IMR-90 (cell line): ENCODE data around the gene HEYL. TPM values are rescaled to one million over a fixed set of nuclear protein-coding genes. Genes with fewer than 3 reads are reported as not detected.

Experiments
- ATAC-seq: fragments of 200-7000 bp; cut with Tn5 transposase; 2 replicates; pipeline ENCODE4 v1.9.1; 2020; ENCODE audit warnings: low read depth, mild to moderate bottlenecking, moderate library complexity
- BruUV-seq: library from RNA; stranded (reverse); fragments of 400-500 nt; replicated peaks from 2 replicates; lab custom pipeline; 2021; lab: Mats Ljungman, UMichigan
- CTCF ChIA-PET: fragments of 300-600 bp; formaldehyde crosslinking; extraction: SDS; loops from one replicate; lab custom pipeline; 2021; ENCODE audit warnings: antibody characterized with exemption; lab: Yijun Ruan, JAX
- POLR2A ChIA-PET: fragments of 300-600 bp; sonication (Branson Sonifier 250); formaldehyde crosslinking; loops from one replicate; lab custom pipeline; 2022; ENCODE audit warnings: antibody characterized with exemption; ENCODE audit not compliant: unreplicated experiment; lab: Charles Lee
- DNase-seq: peaks from one replicate; pipeline ENCODE4 v3.0.0; 2013
- H2AFZ ChIP-seq: replicated peaks from 2 replicates; pipeline ENCODE3; 2013; ENCODE audit warnings: low read length, mild to moderate bottlenecking; ENCODE audit not compliant: poor library complexity
- H2AK5ac ChIP-seq: 2 replicates; pipeline ENCODE4 v1.6.1; 2013; ENCODE audit warnings: low read depth, low read length, inconsistent platforms
- H2AK9ac ChIP-seq: replicated peaks from 2 replicates; pipeline ENCODE3; 2013; ENCODE audit warnings: mild to moderate bottlenecking, low read depth, low read length, moderate library complexity; ENCODE audit not compliant: poor library complexity
- H2BK120ac ChIP-seq: 2 replicates; pipeline ENCODE4 v1.6.1; 2013; ENCODE audit warnings: low read depth, low read length, inconsistent platforms
- H2BK15ac ChIP-seq: 3 replicates; pipeline ENCODE4 v1.6.1; 2013; ENCODE audit warnings: low read depth, low read length, inconsistent platforms
- H2BK20ac ChIP-seq: 2 replicates; pipeline ENCODE4 v1.6.1; 2013; ENCODE audit warnings: low read depth, mild to moderate bottlenecking, inconsistent platforms, low read length, moderate library complexity
- H2BK5ac ChIP-seq: 2 replicates; pipeline ENCODE4 v1.6.1; 2013; ENCODE audit warnings: mild to moderate bottlenecking, low read depth, low read length, inconsistent platforms; ENCODE audit not compliant: poor library complexity, severe bottlenecking
- H3K14ac ChIP-seq: replicated peaks from 2 replicates; pipeline ENCODE4 v1.6.1; 2013; ENCODE audit warnings: low read depth, low read length, inconsistent platforms
- H3K18ac ChIP-seq: 2 replicates; pipeline ENCODE4 v1.6.1; 2013; ENCODE audit warnings: low read depth, low read length, control low read depth
- H3K23ac ChIP-seq: 2 replicates; pipeline ENCODE4 v1.6.1; 2013; ENCODE audit warnings: low read depth, low read length, inconsistent platforms
- H3K27ac ChIP-seq: 2 replicates; pipeline ENCODE4 v1.5.1; 2013; ENCODE audit warnings: mild to moderate bottlenecking, control low read depth, low read length; ENCODE audit not compliant: insufficient read depth
- H3K27me3 ChIP-seq: 2 replicates; pipeline ENCODE4 v1.6.1; 2013; ENCODE audit warnings: low read length; ENCODE audit not compliant: control insufficient read depth, insufficient read depth
- H3K36me3 ChIP-seq: 2 replicates; pipeline ENCODE4 v1.6.1; 2013; ENCODE audit warnings: low read length, mixed read lengths; ENCODE audit not compliant: control insufficient read depth, insufficient read depth
- H3K4ac ChIP-seq: 2 replicates; pipeline ENCODE4 v1.6.1; 2013; ENCODE audit warnings: low read depth, low read length, inconsistent platforms
- H3K4me1 ChIP-seq: 2 replicates; pipeline ENCODE4 v1.6.1; 2013; ENCODE audit warnings: low read length, mixed read lengths; ENCODE audit not compliant: control insufficient read depth, insufficient read depth
- H3K4me2 ChIP-seq: 2 replicates; pipeline ENCODE4 v1.6.1; 2013; ENCODE audit warnings: low read depth, mild to moderate bottlenecking, control low read depth, low read length, moderate library complexity
- H3K4me3 ChIP-seq: 2 replicates; pipeline ENCODE4 v1.5.1; 2013; ENCODE audit warnings: low read depth, mild to moderate bottlenecking, control low read depth, low read length, moderate library complexity; ENCODE audit not compliant: insufficient read depth
- H3K56ac ChIP-seq: 2 replicates; pipeline ENCODE4 v1.6.1; 2013; ENCODE audit warnings: low read length, inconsistent platforms; ENCODE audit not compliant: insufficient read depth; ENCODE audit errors: extremely low read depth
- H3K79me1 ChIP-seq, 2 experiments: 2 replicates each; pipeline ENCODE4 v1.6.1; 2013; ENCODE audit warnings: low read length in 2 of 2, inconsistent platforms in 1 of 2, low read depth in 1 of 2
- H3K9ac ChIP-seq: 2 replicates; pipeline ENCODE4 v1.6.1; 2013; ENCODE audit warnings: low read depth, low read length, control low read depth
- H3K9me1 ChIP-seq: 2 replicates; pipeline ENCODE4 v1.6.1; 2013; ENCODE audit warnings: low read length, inconsistent platforms; ENCODE audit not compliant: insufficient read depth
- H3K9me3 ChIP-seq: 2 replicates; pipeline ENCODE4 v1.6.1; 2013; ENCODE audit warnings: low read length; ENCODE audit not compliant: control insufficient read depth, insufficient read depth
- H4K20me1 ChIP-seq: 2 replicates; pipeline ENCODE4 v1.6.1; 2013; ENCODE audit warnings: low read length, inconsistent platforms; ENCODE audit not compliant: insufficient read depth
- H4K5ac ChIP-seq: 2 replicates; pipeline ENCODE4 v1.6.1; 2013; ENCODE audit warnings: mild to moderate bottlenecking, low read depth, low read length, control low read depth
- H4K8ac ChIP-seq, 2 experiments: 2 replicates each; pipeline ENCODE4 v1.6.1; 2013; ENCODE audit warnings: low read depth in 2 of 2, low read length in 2 of 2, control low read depth in 1 of 2, inconsistent platforms in 1 of 2
- H4K91ac ChIP-seq: 2 replicates; pipeline ENCODE4 v1.6.1; 2013; ENCODE audit warnings: low read depth, low read length, inconsistent platforms; ENCODE audit not compliant: insufficient read depth
- BHLHE40 ChIP-seq: fragments of 150-350 bp; IDR thresholded peaks from 2 replicates; pipeline ENCODE4 v1.6.1; 2016; ENCODE audit warnings: mild to moderate bottlenecking, low read depth, low read length
- CEBPB ChIP-seq: IDR thresholded peaks from 2 replicates; pipeline ENCODE4 v1.6.1; 2012; ENCODE audit warnings: low read depth, low read length, improper control_type of control experiment
- CTCF ChIP-seq: conservative IDR thresholded peaks from 2 replicates; pipeline ENCODE4 v1.5.1; 2012; ENCODE audit warnings: mild to moderate bottlenecking, low read depth, low read length, improper control_type of control experiment
- FOS ChIP-seq: fragments of 150-350 bp; IDR thresholded peaks from 2 replicates; pipeline ENCODE4 v1.6.1; 2016; ENCODE audit warnings: low read depth, low read length
- MAFK ChIP-seq: IDR thresholded peaks from 2 replicates; pipeline ENCODE4 v1.6.1; 2012; ENCODE audit warnings: low read depth, low read length, improper control_type of control experiment
- MAZ ChIP-seq: IDR thresholded peaks from 2 replicates; pipeline ENCODE4 v1.6.1; 2012; ENCODE audit warnings: low read depth, mild to moderate bottlenecking, low read length, improper control_type of control experiment, moderate library complexity, borderline replicate concordance
- MXI1 ChIP-seq: IDR thresholded peaks from 2 replicates; pipeline ENCODE4 v1.6.1; 2012; ENCODE audit warnings: low read depth, mild to moderate bottlenecking, low read length, moderate library complexity, borderline replicate concordance
- NFE2L2 ChIP-seq: fragments of 150-350 bp; IDR thresholded peaks from 2 replicates; pipeline ENCODE4 v1.6.1; 2016; ENCODE audit warnings: low read depth, mild to moderate bottlenecking, low read length
- POLR2A ChIP-seq: IDR thresholded peaks from 2 replicates; pipeline ENCODE4 v1.6.1; 2012; ENCODE audit warnings: mild to moderate bottlenecking, low read depth, low read length
- RAD21 ChIP-seq: IDR thresholded peaks from 2 replicates; pipeline ENCODE4 v1.6.1; 2012; ENCODE audit warnings: low read length, improper control_type of control experiment
- RCOR1 ChIP-seq: IDR thresholded peaks from 2 replicates; pipeline ENCODE4 v1.6.1; 2012; ENCODE audit warnings: mild to moderate bottlenecking, low read length, improper control_type of control experiment; ENCODE audit not compliant: insufficient replicate concordance
- RFX5 ChIP-seq: IDR thresholded peaks from 2 replicates; pipeline ENCODE4 v1.8.0; 2012; ENCODE audit warnings: low read depth, mild to moderate bottlenecking, low read length, moderate library complexity
- SMC3 ChIP-seq: fragments of 150-350 bp; IDR thresholded peaks from 2 replicates; pipeline ENCODE4 v1.6.1; 2016; ENCODE audit warnings: low read depth, mild to moderate bottlenecking, antibody characterized with exemption, low read length, moderate library complexity
- USF2 ChIP-seq: fragments of 150-350 bp; IDR thresholded peaks from 2 replicates; pipeline ENCODE4 v1.6.1; 2017; ENCODE audit warnings: mild to moderate bottlenecking, antibody characterized with exemption, low read length, low read depth
- WGBS, 2 experiments: methylation state at CpG; one replicate each; pipeline versions ENCODE4 v1.1.5 to v1.1.7; 2013; ENCODE audit warnings: missing lambda C conversion rate in 2 of 2; ENCODE audit not compliant: insufficient read length in 1 of 2; ENCODE audit errors: extremely low coverage in 2 of 2; 5-methylcytosine and 5-hydroxymethylcytosine counted together
- dilution Hi-C: fragments of 300-500 bp; cut with HindIII; formaldehyde crosslinking; loops from one replicate; pipeline ENCODE4 v1.14.3; 2018; ENCODE audit warnings: low sequenced_read_pairs; ENCODE audit not compliant: unreplicated experiment
- in situ Hi-C: fragments of 300-500 bp; cut with MboI; formaldehyde crosslinking; loops from 3 replicates; pipeline ENCODE4 v1.14.3; 2019; ENCODE audit warnings: low sequenced_read_pairs, inconsistent platforms, mixed read lengths
- intact Hi-C: fragments of 100-400 bp; cut with micrococcal nuclease; formaldehyde crosslinking; loops from 2 replicates; pipeline ENCODE4 v1.10.0; 2022
- polyA plus RNA-seq, 3 experiments: library from polyadenylated mRNA; depleted of rRNA; stranded (reverse); fragments of >200 nt; gene quantifications; 2 replicates each; pipeline ENCODE4 v1.2.3, GENCODE V29; 2012; ENCODE audit warnings: low replicate concordance in 1 of 3
- total RNA-seq: library from RNA; depleted of rRNA; stranded (reverse); fragments of >200 nt; gene quantifications from 2 replicates; pipeline ENCODE4 v1.2.3, GENCODE V29; 2012

The HEYL gene
- total and polyA plus RNA-seq, 2 of the 4 experiments (the other 2 are of a cell fraction) = 0.02 TPM; not detected in 1

GRCh38 chr1:39685071-39685470, 45.6 kb upstream of the HEYL start:
- Histone ChIP-seq H2AK5ac (no peak overlapping the region), H4K20me1 (no peaks in the 10 kb centered on the region; the same call in 1 of the 2 replicates), H3K79me1 (no peaks in the 10 kb centered on the region), H3K9me3 (peaks cover 4% of the 10 kb centered on the region), H3K56ac (no peak overlapping the region), H3K4me3 (no peak overlapping the region), H3K14ac (no peak overlapping the region), H3K9me1 (no peaks in the 10 kb centered on the region), H3K4me2 (no peak overlapping the region), H3K9ac (no peak overlapping the region), H2BK20ac (no peak overlapping the region), H2AFZ (no peak overlapping the region), H2BK5ac (no peak overlapping the region), H3K4me1 (no peaks in the 10 kb centered on the region), H3K18ac (no peak overlapping the region), H3K27me3 (peaks cover 87% of the 10 kb centered on the region), H2AK9ac (no peak overlapping the region), H2BK15ac (no peak overlapping the region), H4K5ac (no peak overlapping the region), H2BK120ac (no peak overlapping the region), H3K27ac (no peak overlapping the region), H4K8ac (no peak overlapping the region), H4K91ac (no peak overlapping the region), H3K4ac (no peak overlapping the region), H3K36me3 (no peaks in the 10 kb centered on the region), H3K23ac (no peak overlapping the region)
- TF ChIP-seq RFX5 = no peak
- TF ChIP-seq CTCF = no peak
- no peak for TF ChIP-seq MAFK
- no peak for TF ChIP-seq SMC3
- TF ChIP-seq MXI1 = no peak
- no peak for TF ChIP-seq USF2
- TF ChIP-seq POLR2A = no peak
- TF ChIP-seq BHLHE40 = no peak
- no peak for TF ChIP-seq RAD21
- no peak for TF ChIP-seq FOS
- no peak for TF ChIP-seq CEBPB
- TF ChIP-seq RCOR1 = no peak
- TF ChIP-seq NFE2L2 = no peak
- TF ChIP-seq MAZ = no peak
- DNase-seq = no peak
- POLR2A ChIA-PET = no interaction called here
- no CpG with 5 or more reads among the region's 3 CpGs for WGBS, 2 experiments
- in situ Hi-C loops = no loop called here
- BruUV-seq = no TSS peak
- intact Hi-C loops = no loop called here
- dilution Hi-C loops = no loop called here
- no peak for ATAC-seq
- CTCF ChIA-PET = no interaction called here
